HG03342 (cell line): Measurements from ENCODE around the gene EDN1.

Experiments
- ATAC-seq: cut with Tn5 transposase; IDR thresholded peaks from one replicate; pipeline ENCODE4 v1.9.1; 2021; ENCODE audit warnings: mild to moderate bottlenecking, moderate library complexity; ENCODE audit not compliant: unreplicated experiment

Gene EDN1

GRCh38 chr6:12293931-12294807, 4.0 kb downstream of the EDN1 start:
- ATAC-seq = no peak

GRCh38 chr6:12294851-12295536, 4.8 kb downstream of the EDN1 start:
- no peak for ATAC-seq

- no peak for ATAC-seq
Measured at GRCh38 chr6:12295558-12296254, 5.5 kb downstream of the EDN1 start.

GRCh38 chr6:12296255-12296573, 6.1 kb downstream of the EDN1 start:
- ATAC-seq = no peak

GRCh38 chr6:12296604-12297003, 6.4 kb downstream of the EDN1 start:
- no peak for ATAC-seq

GRCh38 chr6:12297363-12298016, 7.3 kb downstream of the EDN1 start:
- no peak for ATAC-seq

GRCh38 chr6:12298017-12298978, 8.1 kb downstream of the EDN1 start:
- no peak for ATAC-seq

- ATAC-seq = no peak
Measured at GRCh38 chr6:12298995-12299394, 8.8 kb downstream of the EDN1 start.

GRCh38 chr6:12301018-12301417, 10.9 kb downstream of the EDN1 start:
- no peak for ATAC-seq

- no peak for ATAC-seq
Measured at GRCh38 chr6:12304487-12304886, 14.3 kb downstream of the EDN1 start.

- no peak for ATAC-seq
Measured at GRCh38 chr6:12309070-12309469, 18.9 kb downstream of the EDN1 start.

GRCh38 chr6:12311106-12311505, 20.9 kb downstream of the EDN1 start:
- ATAC-seq = no peak

- ATAC-seq = no peak
Measured at GRCh38 chr6:12312736-12313135, 22.6 kb downstream of the EDN1 start.

GRCh38 chr6:12313306-12313991, 23.3 kb downstream of the EDN1 start:
- no peak for ATAC-seq

- no peak for ATAC-seq
Measured at GRCh38 chr6:12313992-12314589, 23.9 kb downstream of the EDN1 start.

GRCh38 chr6:12314751-12315150, 24.6 kb downstream of the EDN1 start:
- ATAC-seq = no peak

- no peak for ATAC-seq
Measured at GRCh38 chr6:12315292-12316081, 25.3 kb downstream of the EDN1 start.

- no peak for ATAC-seq
Measured at GRCh38 chr6:12318749-12319148, 28.6 kb downstream of the EDN1 start.
